GM18526 (cell line): ENCODE data around the gene CHKB.

Experiments used
- POLR2A ChIP-seq: IDR thresholded peaks from 3 replicates; pipeline ENCODE4 v1.6.1; 2011; ENCODE audit not compliant: insufficient read length; ENCODE audit errors: extremely low read depth

The CHKB gene

DNA sequence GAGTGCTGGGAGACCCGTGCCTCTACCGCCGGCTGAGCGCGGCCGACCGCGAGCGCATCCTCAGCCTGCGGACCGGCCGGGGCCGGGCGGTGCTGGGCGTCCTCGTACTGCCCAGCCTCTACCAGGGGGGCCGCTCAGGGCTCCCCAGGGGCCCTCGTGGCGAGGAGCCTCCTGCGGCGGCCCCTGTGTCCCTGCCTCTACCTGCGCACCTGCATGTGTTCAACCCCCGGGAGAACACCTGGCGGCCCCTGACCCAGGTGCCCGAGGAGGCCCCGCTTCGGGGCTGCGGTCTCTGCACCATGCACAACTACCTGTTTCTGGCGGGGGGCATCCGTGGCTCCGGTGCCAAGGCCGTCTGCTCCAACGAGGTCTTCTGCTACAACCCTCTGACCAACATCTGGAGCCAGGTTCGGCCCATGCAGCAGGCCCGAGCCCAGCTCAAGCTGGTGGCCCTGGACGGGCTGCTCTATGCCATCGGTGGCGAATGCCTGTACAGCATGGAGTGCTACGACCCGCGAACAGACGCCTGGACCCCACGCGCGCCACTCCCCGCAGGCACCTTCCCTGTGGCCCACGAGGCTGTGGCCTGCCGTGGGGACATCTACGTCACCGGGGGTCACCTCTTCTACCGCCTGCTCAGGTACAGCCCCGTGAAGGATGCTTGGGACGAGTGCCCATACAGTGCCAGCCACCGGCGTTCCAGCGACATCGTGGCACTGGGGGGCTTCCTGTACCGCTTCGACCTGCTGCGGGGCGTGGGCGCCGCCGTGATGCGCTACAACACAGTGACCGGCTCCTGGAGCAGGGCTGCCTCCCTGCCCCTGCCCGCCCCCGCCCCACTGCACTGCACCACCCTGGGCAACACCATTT lies 33.5 kb downstream of the CHKB start:
- no peak for TF ChIP-seq POLR2A

- TF ChIP-seq POLR2A: peak; percentile 14
Observed at GRCh38 chr22:50548040-50548920, 34.4 kb downstream of the CHKB start.

DNA sequence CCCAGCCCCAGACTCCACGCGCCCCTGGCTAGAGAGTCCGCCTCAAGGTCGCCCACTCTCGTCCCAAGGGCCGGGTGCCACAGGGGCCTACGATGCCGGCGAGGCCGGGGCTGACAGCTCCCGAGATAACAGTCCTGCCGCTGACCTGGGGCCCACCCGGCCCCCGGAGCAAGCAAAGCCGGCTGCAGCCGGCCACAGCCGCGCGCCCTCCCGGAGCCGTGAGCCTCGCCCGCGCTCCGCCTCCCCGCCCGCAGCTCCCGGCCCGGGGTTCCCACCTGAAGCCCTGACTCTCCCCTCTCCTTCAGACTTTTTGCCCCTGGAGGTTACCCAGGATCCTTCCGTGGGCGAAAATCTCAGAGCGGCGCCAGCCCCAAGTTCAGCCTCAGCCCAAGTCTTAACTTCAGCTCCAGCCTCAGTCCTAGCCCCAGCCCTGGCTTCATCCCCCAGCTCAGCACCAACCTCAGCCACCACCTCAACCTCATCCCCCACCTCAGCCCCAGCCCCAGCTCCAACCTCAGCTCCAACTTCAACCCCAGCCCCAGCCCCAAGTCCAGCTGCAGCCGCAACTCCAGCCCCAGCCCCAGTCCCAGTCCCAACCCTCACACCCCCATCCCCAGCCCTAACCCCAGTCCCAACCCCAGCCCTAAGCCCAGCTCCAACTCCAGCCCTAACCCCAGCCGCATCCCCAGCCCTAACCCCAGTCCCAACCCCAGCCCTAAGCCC lies 35.2 kb downstream of the CHKB start:
- no peak for TF ChIP-seq POLR2A

DNA sequence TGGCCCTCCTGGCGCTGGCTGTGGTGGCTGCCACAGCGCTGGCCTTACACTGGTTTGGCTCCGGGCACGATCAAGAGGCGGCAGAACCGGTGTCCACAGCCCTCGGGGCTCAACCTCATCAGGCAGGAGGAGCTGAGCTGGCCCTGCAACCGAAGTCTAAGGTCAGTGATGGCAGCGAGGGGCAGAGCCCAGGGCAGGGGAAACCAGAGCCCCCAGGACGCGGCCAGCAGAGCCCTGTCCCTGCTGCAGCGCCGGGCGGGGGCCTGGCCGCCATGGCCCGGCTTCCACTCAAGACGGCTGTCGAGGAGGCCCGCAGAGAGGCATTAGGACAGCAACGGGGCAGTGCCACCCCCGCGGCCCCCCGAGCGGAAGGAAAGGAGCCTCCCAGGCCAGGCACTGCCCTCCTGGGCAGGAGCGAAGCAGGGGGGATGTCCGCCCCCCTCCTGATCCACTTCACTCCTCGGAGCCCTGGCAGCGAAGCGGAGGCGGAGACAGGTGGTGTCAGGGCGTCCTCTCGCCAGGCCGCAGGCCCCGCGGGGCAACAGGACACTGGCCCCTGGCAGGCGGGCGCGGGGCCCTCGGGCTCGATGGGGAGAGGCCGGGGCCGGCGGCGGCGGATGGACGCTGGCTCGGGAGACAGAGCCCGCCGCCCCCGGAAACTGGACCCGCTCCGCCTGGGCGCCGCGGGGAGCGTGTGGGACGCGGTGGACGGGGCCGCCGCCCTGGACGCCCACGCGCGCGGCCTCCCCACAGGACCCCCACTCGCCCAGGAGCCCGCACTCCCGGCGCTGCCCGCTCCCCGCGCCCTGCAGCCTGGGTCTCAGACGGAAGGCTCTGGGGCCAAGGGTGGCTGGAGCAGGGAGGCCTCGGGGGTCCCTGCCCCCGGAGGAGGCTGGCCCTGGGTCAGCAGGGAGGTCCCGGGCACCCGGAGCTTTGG lies 36.1 kb downstream of the CHKB start:
- TF ChIP-seq POLR2A: no peak

- no peak for TF ChIP-seq POLR2A
Observed at GRCh38 chr22:50545522-50546325, 36.9 kb downstream of the CHKB start, which contains the start of gene KLHDC7B. KLHDC7B (plus strand) TSS chr22:50545899; CDS start chr22:50546244, 345 bp downstream.

- TF ChIP-seq POLR2A: peak; percentile 17
Observed at GRCh38 chr22:50544746-50545253, 37.8 kb downstream of the CHKB start.

GRCh38 chr22:50544078-50544745 lies 38.4 kb downstream of the CHKB start:
- peak; percentile 27 for TF ChIP-seq POLR2A

- TF ChIP-seq POLR2A: peak; percentile 54
Observed at GRCh38 chr22:50542416-50542927, 40.2 kb downstream of the CHKB start.

DNA sequence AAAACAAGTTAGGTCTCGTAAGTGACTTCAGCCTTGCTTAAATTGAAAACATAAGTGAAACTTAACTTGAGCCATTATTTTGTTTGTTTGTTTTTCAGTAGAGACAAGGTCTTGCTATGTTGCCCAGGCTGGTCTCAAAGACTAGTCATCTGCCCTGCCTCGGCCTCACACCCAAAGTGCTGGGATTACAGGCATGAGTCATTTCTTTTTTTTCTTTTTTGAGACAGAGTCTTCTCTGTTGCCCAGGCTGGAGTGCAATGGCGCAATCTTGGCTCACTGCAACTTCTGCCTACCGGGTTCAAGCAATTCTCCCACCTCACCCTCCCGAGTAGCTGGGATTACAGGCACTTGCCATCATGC lies 41.0 kb downstream of the CHKB start:
- peak; percentile 16 for TF ChIP-seq POLR2A

DNA sequence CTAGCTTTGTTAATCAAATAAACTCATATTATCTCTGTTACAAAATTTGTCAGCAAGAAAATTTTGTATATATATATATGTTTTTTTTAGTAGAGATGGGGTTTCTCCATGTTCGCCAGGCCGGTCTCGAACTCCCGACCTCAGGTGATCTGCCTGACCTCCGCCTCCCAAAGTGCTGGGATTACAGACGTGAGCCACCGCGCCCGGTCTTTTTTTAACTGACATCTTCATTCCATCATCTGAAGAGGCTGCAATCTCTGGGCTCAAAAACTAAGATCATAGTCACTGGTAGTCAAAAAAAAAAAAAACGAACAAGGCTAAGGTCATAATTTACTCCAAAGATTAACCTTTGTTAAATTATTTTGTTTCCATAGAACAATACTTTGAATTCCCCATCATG lies 42.3 kb downstream of the CHKB start:
- TF ChIP-seq POLR2A: no peak

- TF ChIP-seq POLR2A: no peak
Observed at GRCh38 chr22:50537765-50538164, 44.9 kb downstream of the CHKB start.

DNA sequence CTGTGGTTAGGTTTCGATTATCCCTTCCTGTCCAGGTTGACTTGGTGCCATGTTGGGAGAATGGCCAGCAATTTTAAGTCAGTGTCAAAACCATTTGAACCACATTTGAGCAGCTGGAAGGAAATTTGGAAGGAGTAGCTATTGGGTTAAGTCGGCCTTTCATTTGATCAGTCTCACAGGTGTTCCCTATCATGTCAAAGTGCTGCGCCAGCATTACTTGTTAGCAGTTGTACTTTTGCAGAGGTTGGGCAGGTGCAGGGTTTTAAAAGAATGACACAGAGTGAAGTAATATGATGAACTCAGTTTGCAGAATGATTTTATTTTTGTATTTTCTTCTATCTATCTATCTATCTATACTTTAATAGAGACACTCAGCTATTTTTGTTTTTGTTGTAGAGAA lies 46.4 kb downstream of the CHKB start:
- no peak for TF ChIP-seq POLR2A
